Heart left ventricle (tissue), 13 donors: ENCODE measurements around the gene SLC2A10.

Source experiments
- POLR2A ChIP-seq, 2 donors: fragments of 450-650 bp; IDR thresholded peaks; one replicate each; pipeline ENCODE4 v1.6.1; 2017; ENCODE audit warnings: antibody characterized with exemption in 2 of 2, mild to moderate bottlenecking in 2 of 2, moderate library complexity in 2 of 2
- TF ChIP-seq, protein P1 (sequence below), 12 donors: fragments of 200-600 bp; sonication (generic) in 4 of 12; IDR thresholded peaks; one replicate each; pipeline versions ENCODE4 v1.5.0 to v1.8.0; 2018 to 2022; ENCODE audit warnings: antibody characterized with exemption in 12 of 12, mild to moderate bottlenecking in 5 of 12
- donor health status: ischemic (EF 13 %, LVEDD 7.1; RV severe dilation, severe dysfunction).
- donor health status: DM: no; HTN: yes; CAD: no.
- donor health status: DM: no; HTN: no; CAD: no.
- donor health status: ischemic (EF 25% LVEDD 6.9; RV normal size, moderate dysfunction).
- donor health status: ischemic (EF 25% LVEDD 5.7; RV mildly dilated, moderate dysfunction).
- donor health status: ischemic (EF 35%, LVEDD 5.7; RV mildly dilated, moderate dysfunction).
- donor health status: nonischemic (EF 11% LVEDD 7.7; RV severe dilation, severe dysfunction).
- donor health status: DM: yes; HTN: yes; CAD: no.
- donor health status: PGD.
- donor health status: ischemic (EF 29% LVEDD 5.4; RV normal size, mild dysfunction).
- donor health status: nonischemic (EF 23%, LVEDD 6.1; RV moderate dilation, normal function).

DNA sequence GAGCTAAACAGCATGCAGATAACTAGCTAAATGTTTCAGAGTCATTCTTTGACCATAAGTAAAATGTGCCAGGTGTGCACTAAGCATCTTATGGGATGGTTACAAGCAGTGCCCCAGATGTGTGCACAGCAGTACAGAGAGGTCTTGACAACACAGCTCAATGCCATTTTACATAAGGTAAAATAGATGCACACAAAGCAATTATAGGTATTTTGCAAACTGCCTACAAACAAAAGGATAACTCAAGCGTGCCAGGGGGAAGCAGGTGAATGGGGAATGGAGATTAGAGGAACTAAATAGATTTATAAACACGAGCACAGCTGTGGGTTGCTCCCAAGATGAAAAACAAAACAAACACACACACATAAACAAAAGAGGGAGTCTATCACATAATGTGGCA lies 64.8 kb downstream of the SLC2A10 start:
- no peak for TF ChIP-seq POLR2A (IDR thresholded peaks at IDR 0.05)
- TF ChIP-seq, protein P1, sequence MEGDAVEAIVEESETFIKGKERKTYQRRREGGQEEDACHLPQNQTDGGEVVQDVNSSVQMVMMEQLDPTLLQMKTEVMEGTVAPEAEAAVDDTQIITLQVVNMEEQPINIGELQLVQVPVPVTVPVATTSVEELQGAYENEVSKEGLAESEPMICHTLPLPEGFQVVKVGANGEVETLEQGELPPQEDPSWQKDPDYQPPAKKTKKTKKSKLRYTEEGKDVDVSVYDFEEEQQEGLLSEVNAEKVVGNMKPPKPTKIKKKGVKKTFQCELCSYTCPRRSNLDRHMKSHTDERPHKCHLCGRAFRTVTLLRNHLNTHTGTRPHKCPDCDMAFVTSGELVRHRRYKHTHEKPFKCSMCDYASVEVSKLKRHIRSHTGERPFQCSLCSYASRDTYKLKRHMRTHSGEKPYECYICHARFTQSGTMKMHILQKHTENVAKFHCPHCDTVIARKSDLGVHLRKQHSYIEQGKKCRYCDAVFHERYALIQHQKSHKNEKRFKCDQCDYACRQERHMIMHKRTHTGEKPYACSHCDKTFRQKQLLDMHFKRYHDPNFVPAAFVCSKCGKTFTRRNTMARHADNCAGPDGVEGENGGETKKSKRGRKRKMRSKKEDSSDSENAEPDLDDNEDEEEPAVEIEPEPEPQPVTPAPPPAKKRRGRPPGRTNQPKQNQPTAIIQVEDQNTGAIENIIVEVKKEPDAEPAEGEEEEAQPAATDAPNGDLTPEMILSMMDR (IDR thresholded peaks at IDR 0.05): no peak
